HepG2 (cell line): Measurements from ENCODE around the gene KATNA1. TPM values are rescaled to one million over a fixed set of nuclear protein-coding genes. Genes with fewer than 3 reads are reported as not detected.

Experiments used
- ATM ChIP-seq: fragments of 450-650 bp; IDR thresholded peaks from 2 replicates; pipeline ENCODE4 v1.7.1; 2017; ENCODE audit warnings: mild to moderate bottlenecking, borderline replicate concordance
- BCL6 ChIP-seq: IDR thresholded peaks from 2 replicates; pipeline ENCODE4 v1.6.1; 2016; ENCODE audit warnings: missing genetic modification reagents, missing compliant biosample characterization
- CBX5 ChIP-seq: sonication (generic); formaldehyde crosslinking; IDR thresholded peaks from 2 replicates; pipeline ENCODE4 v1.4.0; 2020; ENCODE audit warnings: missing genetic modification reagents, borderline replicate concordance
- DR1 ChIP-seq: sonication (generic); formaldehyde crosslinking; IDR thresholded peaks from 2 replicates; pipeline ENCODE4 v1.8.0; 2021; ENCODE audit warnings: mild to moderate bottlenecking, missing genetic modification reagents, inconsistent platforms
- EHMT2 ChIP-seq: fragments of 200-600 bp; sonication (generic); IDR thresholded peaks from 2 replicates; pipeline ENCODE4 v1.7.0; 2017; ENCODE audit warnings: antibody characterized with exemption, low read depth, low read length, borderline replicate concordance
- GLI4 ChIP-seq: sonication (generic); formaldehyde crosslinking; IDR thresholded peaks from 2 replicates; pipeline ENCODE4 v1.5.1; 2020; ENCODE audit warnings: missing genetic modification reagents, mild to moderate bottlenecking, moderate library complexity, borderline replicate concordance
- HIVEP1 ChIP-seq: sonication (generic); formaldehyde crosslinking; IDR thresholded peaks from 2 replicates; pipeline ENCODE4 v1.4.0; 2020; ENCODE audit warnings: mild to moderate bottlenecking, missing genetic modification reagents
- IKZF1 ChIP-seq: fragments of 450-650 bp; IDR thresholded peaks from 2 replicates; pipeline ENCODE4 v1.7.1; 2016
- PHF21A ChIP-seq: sonication (generic); formaldehyde crosslinking; IDR thresholded peaks from 2 replicates; pipeline ENCODE4 v1.5.0; 2020; ENCODE audit warnings: mild to moderate bottlenecking, missing genetic modification reagents
- SRSF1 ChIP-seq: fragments of 200-400 bp; formaldehyde crosslinking; optimal IDR thresholded peaks from 2 replicates; pipeline ENCODE3; 2017; ENCODE audit warnings: mild to moderate bottlenecking, low read depth, low read length, moderate library complexity
- STAT6 ChIP-seq: sonication (generic); formaldehyde crosslinking; IDR thresholded peaks from 2 replicates; pipeline ENCODE4 v1.4.0; 2020; ENCODE audit warnings: missing genetic modification reagents, mild to moderate bottlenecking, borderline replicate concordance
- ZFP36L2 ChIP-seq: sonication (generic); formaldehyde crosslinking; IDR thresholded peaks from 2 replicates; pipeline ENCODE4 v1.4.0; 2020; ENCODE audit warnings: missing genetic modification reagents
- ZNF10 ChIP-seq: sonication (generic); formaldehyde crosslinking; IDR thresholded peaks from 2 replicates; pipeline ENCODE4 v1.4.0; 2020; ENCODE audit warnings: mild to moderate bottlenecking, low read depth, missing genetic modification reagents, borderline replicate concordance
- ZNF235 ChIP-seq: sonication (generic); formaldehyde crosslinking; IDR thresholded peaks from 2 replicates; pipeline ENCODE4 v1.8.1; 2023; ENCODE audit warnings: mild to moderate bottlenecking, missing genetic modification reagents, borderline replicate concordance
- ZNF496 ChIP-seq: sonication (generic); formaldehyde crosslinking; IDR thresholded peaks from 2 replicates; pipeline ENCODE4 v1.8.1; 2023; ENCODE audit warnings: mild to moderate bottlenecking, moderate library complexity, missing genetic modification reagents; ENCODE audit not compliant: insufficient replicate concordance
- ZNF598 ChIP-seq: sonication (generic); formaldehyde crosslinking; IDR thresholded peaks from 2 replicates; pipeline ENCODE4 v1.5.1; 2020; ENCODE audit warnings: mild to moderate bottlenecking, missing genetic modification reagents, borderline replicate concordance
- ZNF616 ChIP-seq: sonication (generic); formaldehyde crosslinking; IDR thresholded peaks from 2 replicates; pipeline ENCODE4 v1.5.0; 2020; ENCODE audit warnings: low read depth, mild to moderate bottlenecking, missing genetic modification reagents
- ZNF687 ChIP-seq: sonication (generic); formaldehyde crosslinking; IDR thresholded peaks from 2 replicates; pipeline ENCODE4 v1.5.1; 2020; ENCODE audit warnings: mild to moderate bottlenecking, missing genetic modification reagents, moderate library complexity
- ZNF749 ChIP-seq: sonication (generic); formaldehyde crosslinking; IDR thresholded peaks from 2 replicates; pipeline ENCODE4 v1.8.0; 2022; ENCODE audit warnings: mild to moderate bottlenecking, missing genetic modification reagents, moderate library complexity, borderline replicate concordance
- ZUFSP ChIP-seq: sonication (generic); formaldehyde crosslinking; IDR thresholded peaks from 2 replicates; pipeline ENCODE4 v1.9.0; 2021; ENCODE audit warnings: missing genetic modification reagents, mild to moderate bottlenecking, borderline replicate concordance
- polyA plus RNA-seq, 8 experiments: library from polyadenylated mRNA; depleted of rRNA in 3 of 8; stranded (reverse) in 7 of 8; unstranded in 1 of 8; fragments of >200 nt; fragmentation: Illumina TruSeq in 4 of 8; extraction: Trizol in 4 of 8; gene quantifications; 2 replicates each; pipeline versions ENCODE4 v1.2.1 to v1.2.3, GENCODE V29; 2011 to 2016; ENCODE audit warnings: low read depth in 4 of 8, missing spikeins in 1 of 8, mixed read lengths in 1 of 8; ENCODE audit not compliant: insufficient read depth in 1 of 8
- total RNA-seq, 5 experiments: library from RNA; depleted of rRNA; stranded (reverse); fragments of >200 nt; fragmentation: Illumina TruSeq; extraction: Trizol; gene quantifications; 2 replicates each; pipeline ENCODE4 v1.2.3, GENCODE V29; 2016; ENCODE audit warnings: low read depth in 1 of 5

The KATNA1 gene
- total and polyA plus RNA-seq, 2 of the 13 experiments (the other 11 are each of a cell fraction or from before 2014, with no cell fraction given): 14.8 to 25.3 TPM

- TF ChIP-seq STAT6 (no peak), ZNF616 (CRISPR knock-in tag) (no peak), ZNF598 (CRISPR knock-in tag) (no peak), EHMT2 (peak; percentile 62; the same call in 1 of the 2 replicates), ATM (no peak), ZUFSP (CRISPR knock-in tag) (no peak), PHF21A (CRISPR knock-in tag) (peak; percentile 46), ZNF749 (0 out of 2 replicates have a peak, but pooled peaks have one; percentile 29), GLI4 (CRISPR knock-in tag) (no peak), IKZF1 (no peak), ZNF496 (CRISPR knock-in tag) (no peak), DR1 (CRISPR knock-in tag) (0 out of 2 replicates have a peak, but pooled peaks have one; percentile 33), HIVEP1 (CRISPR knock-in tag) (no peak), ZNF10 (CRISPR knock-in tag) (no peak), BCL6 (CRISPR knock-in tag) (peak; percentile 44; the same call in 1 of the 2 replicates), CBX5 (CRISPR knock-in tag) (0 out of 2 replicates have a peak, but pooled peaks have one; percentile 41), ZNF687 (CRISPR knock-in tag) (no peak; the same call in 1 of the 2 replicates), SRSF1 (no peak), ZFP36L2 (CRISPR knock-in tag) (no peak), ZNF235 (no peak)
These were observed 82.7 kb downstream of the KATNA1 start, which contains the start of gene GINM1 (continued) for GRCh38 chr6:149565527-149566409.
